Naive B cell (primary cell): ENCODE measurements around the gene IQSEC1. TPM values are rescaled to one million over a fixed set of nuclear protein-coding genes. Genes with fewer than 3 reads are reported as not detected.
A peak's percentile ranks its signal among the peaks of the same experiment; 100 is the strongest.

Source experiments
- ATAC-seq, 2 donors: fragments of 150-1000 bp; cut with Tn5 transposase; 2 replicates each; pipeline ENCODE4 v1.10.0; 2021; ENCODE audit warnings: low read depth in 2 of 2, mild to moderate bottlenecking in 2 of 2, moderate library complexity in 2 of 2
- DNase-seq: peaks from one replicate; pipeline ENCODE4 v3.0.0; 2022
- H3K27ac Mint-ChIP-seq, 6 donors: one replicate each; pipeline ENCODE4 v1.8.0; 2020 to 2022; ENCODE audit warnings: mild to moderate bottlenecking in 6 of 6, mixed read lengths in 6 of 6, moderate library complexity in 5 of 6, inconsistent platforms in 2 of 6
- H3K27me3 Mint-ChIP-seq, 3 donors: one replicate each; pipeline ENCODE4 v1.8.0; 2021 to 2022; ENCODE audit warnings: mixed read lengths in 3 of 3, mild to moderate bottlenecking in 1 of 3
- H3K36me3 Mint-ChIP-seq, 2 donors: one replicate each; pipeline ENCODE4 v1.8.0; 2020 to 2022; ENCODE audit warnings: mixed read lengths in 2 of 2, inconsistent platforms in 1 of 2, mild to moderate bottlenecking in 1 of 2
- H3K4me1 Mint-ChIP-seq, 3 donors: one replicate each; pipeline ENCODE4 v1.8.0; 2020 to 2022; ENCODE audit warnings: mixed read lengths in 3 of 3, inconsistent platforms in 1 of 3, mild to moderate bottlenecking in 1 of 3, moderate library complexity in 1 of 3
- H3K4me3 Mint-ChIP-seq, 8 donors: one replicate each; pipeline ENCODE4 v1.8.0; 2020 to 2022; ENCODE audit warnings: mild to moderate bottlenecking in 8 of 8, mixed read lengths in 8 of 8, moderate library complexity in 8 of 8, inconsistent platforms in 2 of 8
- H3K9me3 Mint-ChIP-seq, 7 donors: one replicate each; pipeline ENCODE4 v1.8.0; 2020 to 2022; ENCODE audit warnings: mixed read lengths in 7 of 7, mild to moderate bottlenecking in 5 of 7, inconsistent platforms in 2 of 7, moderate library complexity in 1 of 7
- polyA plus RNA-seq, 6 donors: library from polyadenylated mRNA; unstranded; fragments of 300-500 nt; fragmentation: Illumina TruSeq; gene quantifications; one replicate each; pipeline ENCODE4 v1.2.3, GENCODE V29; 2021; ENCODE audit warnings: low read depth in 6 of 6

Gene IQSEC1
- polyA plus RNA-seq, 6 donors from 2014 or later = 14.6 to 73.4 (median 36.9) TPM

GRCh38 chr3:13006216-13006990, 66.8 kb downstream of the IQSEC1 start:
- DNase-seq (no peak), ATAC-seq (no peak)
- peak overlapping the region; percentile 64 to 100 (median 96) for H3K27ac Mint-ChIP-seq
- H3K36me3 Mint-ChIP-seq = peaks cover 11 to 16% of the 10 kb centered on the region in 2 donors
- no peaks in the 10 kb centered on the region for H3K9me3 Mint-ChIP-seq
- peaks cover 87 to 100% (median 100%) of the 10 kb centered on the region in 3 donors for H3K4me1 Mint-ChIP-seq
- H3K27me3 Mint-ChIP-seq = no peaks in the 10 kb centered on the region
- peak overlapping the region; percentile 56 to 95 (median 80) for H3K4me3 Mint-ChIP-seq

DNA sequence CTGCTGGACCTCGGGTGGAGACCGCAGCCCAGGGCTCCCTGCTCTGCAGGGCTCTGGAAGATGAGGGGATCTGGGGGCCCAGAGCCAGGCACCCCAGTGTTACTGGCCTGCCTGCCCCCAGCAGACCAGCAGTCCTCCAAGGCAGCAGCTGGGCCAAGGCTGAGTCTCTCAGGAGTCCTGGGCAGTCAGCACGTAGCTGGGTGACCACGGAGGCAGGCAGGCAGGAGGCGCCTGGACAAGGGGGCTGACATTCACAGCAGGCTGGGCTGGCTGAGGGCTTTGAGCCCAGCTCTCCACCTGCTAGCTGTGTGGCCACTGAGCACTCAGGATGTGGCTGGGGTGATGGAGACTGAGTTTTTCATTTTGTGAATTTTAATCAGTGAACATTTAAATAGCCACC, 67.9 kb downstream of the IQSEC1 start:
- DNase-seq (no peak), ATAC-seq (no peak)
- Mint-ChIP-seq H3K27ac (peak overlapping the region; percentile 53 to 100 (median 96)), H3K4me3 (peak overlapping the region in 7 of 8 donors; percentile 5 to 95 (median 63)), H3K4me1 (peaks cover 83 to 99% (median 96%) of the 10 kb centered on the region in 3 donors), H3K27me3 (no peaks in the 10 kb centered on the region), H3K36me3 (peaks cover 8 to 10% of the 10 kb centered on the region in 2 donors), H3K9me3 (no peaks in the 10 kb centered on the region)

DNA sequence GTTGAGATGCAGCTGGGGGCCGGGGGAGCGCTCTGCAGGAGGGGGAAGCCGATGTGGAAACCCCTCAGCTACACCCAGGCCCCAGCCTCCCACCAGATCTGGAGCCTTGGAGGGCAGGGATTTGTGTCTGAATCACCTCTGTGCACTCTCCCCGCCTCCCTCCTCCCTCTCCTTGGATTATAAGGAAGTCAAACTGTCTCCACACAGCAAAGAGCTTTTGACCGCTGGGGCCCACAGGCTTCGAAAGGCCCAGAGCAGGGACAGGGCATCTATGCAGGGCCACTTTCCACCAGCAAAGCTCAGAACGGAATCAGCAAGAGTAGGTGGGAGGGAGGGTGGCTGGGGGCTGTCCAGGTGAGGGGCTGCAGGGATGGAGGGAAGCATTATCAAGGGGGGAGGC, 68.9 kb downstream of the IQSEC1 start:
- Mint-ChIP-seq H3K36me3 (peaks cover 8 to 10% of the 10 kb centered on the region in 2 donors), H3K9me3 (no peaks in the 10 kb centered on the region), H3K27me3 (no peaks in the 10 kb centered on the region)

DNA sequence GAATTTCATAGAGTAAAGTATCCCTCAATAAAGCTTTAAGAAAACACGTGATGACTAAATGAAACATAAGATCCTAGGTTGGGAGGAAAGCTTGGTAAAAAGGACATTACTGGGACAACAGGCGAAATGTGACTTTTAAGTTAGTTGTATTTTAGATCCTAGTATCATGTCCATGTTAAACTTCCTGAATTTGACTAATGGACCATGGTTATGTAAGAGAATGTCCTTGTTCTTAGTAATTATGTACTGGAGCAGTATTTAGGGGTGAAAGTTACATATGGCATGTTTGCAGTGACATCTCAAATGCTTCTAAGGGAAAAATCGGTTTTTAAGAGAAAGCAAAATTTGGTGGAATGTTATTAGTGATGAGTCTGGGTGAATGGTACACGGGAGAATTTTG, 69.6 kb downstream of the IQSEC1 start:
- no peaks in the 10 kb centered on the region for H3K9me3 Mint-ChIP-seq
- no peak for ATAC-seq
- H3K27ac Mint-ChIP-seq = peak overlapping the region; percentile 89 to 99 (median 98)
- H3K27me3 Mint-ChIP-seq = no peaks in the 10 kb centered on the region
- H3K4me1 Mint-ChIP-seq = peaks cover 84 to 99% (median 96%) of the 10 kb centered on the region in 3 donors
- DNase-seq = no peak
- peaks cover 6 to 10% of the 10 kb centered on the region in 2 donors for H3K36me3 Mint-ChIP-seq
- H3K4me3 Mint-ChIP-seq = peak overlapping the region in 6 of 8 donors; percentile 42 to 83 (median 66)

More for the DNA sequence above, 68.9 kb downstream of the IQSEC1 start:
- DNase-seq (no peak), ATAC-seq (no peak)
- Mint-ChIP-seq H3K27ac (peak overlapping the region; percentile 57 to 98 (median 92)), H3K4me3 (peak overlapping the region; percentile 36 to 85 (median 62)), H3K4me1 (peaks cover 83 to 99% (median 96%) of the 10 kb centered on the region in 3 donors)

DNA sequence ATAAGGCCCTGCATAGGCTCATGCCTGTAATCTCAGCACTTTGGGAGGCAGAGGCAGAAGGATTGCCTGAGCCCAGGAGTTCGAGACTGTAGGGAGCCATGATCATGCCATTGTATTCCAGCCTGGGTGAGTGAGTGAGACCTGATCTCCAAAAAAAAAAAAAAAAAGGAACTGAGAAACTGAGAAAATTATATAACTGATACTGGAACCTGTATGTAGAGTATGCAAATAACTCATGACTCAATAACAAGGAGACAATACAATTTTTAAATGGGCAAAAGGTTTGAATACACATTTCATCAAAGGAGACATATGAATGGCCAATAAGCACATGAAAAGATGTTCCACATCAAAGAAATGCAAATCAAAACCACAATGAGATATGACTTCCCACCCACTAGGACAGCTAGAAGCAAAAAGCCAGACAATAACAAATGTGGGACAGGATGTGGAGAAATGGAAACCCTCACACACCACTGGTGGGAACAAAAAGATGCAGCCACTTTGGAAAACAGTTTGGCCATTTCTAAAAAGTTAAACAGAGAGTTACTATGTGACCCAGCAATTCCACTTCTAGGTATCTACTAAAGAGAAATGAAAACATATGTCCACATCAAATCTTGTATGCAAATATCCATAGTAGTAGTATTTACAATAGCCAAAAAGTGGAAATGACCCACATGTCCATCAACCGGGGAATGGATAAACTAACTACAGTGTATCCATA, 70.7 kb downstream of the IQSEC1 start:
- Mint-ChIP-seq H3K27ac (peak overlapping the region; percentile 89 to 99 (median 98)), H3K27me3 (no peaks in the 10 kb centered on the region), H3K4me3 (peak overlapping the region; percentile 40 to 82 (median 66)), H3K4me1 (peaks cover 81 to 99% (median 96%) of the 10 kb centered on the region in 3 donors), H3K9me3 (no peaks in the 10 kb centered on the region), H3K36me3 (peaks cover 0 to 10% of the 10 kb centered on the region in 2 donors)
- DNase-seq (peak; percentile 80), ATAC-seq (peak; percentile 83 to 86)

GRCh38 chr3:12999147-13000140, 73.8 kb downstream of the IQSEC1 start:
- DNase-seq = peak; percentile 71
- ATAC-seq = peak; percentile 45 to 48
- Mint-ChIP-seq H3K27ac (peak overlapping the region; percentile 64 to 99 (median 93)), H3K27me3 (no peaks in the 10 kb centered on the region), H3K4me3 (peak overlapping the region; percentile 41 to 92 (median 75)), H3K4me1 (peaks cover 79 to 96% (median 87%) of the 10 kb centered on the region in 3 donors), H3K9me3 (no peaks in the 10 kb centered on the region), H3K36me3 (peaks cover 0 to 15% of the 10 kb centered on the region in 2 donors)

- Mint-ChIP-seq H3K4me1 (peaks cover 71 to 88% (median 81%) of the 10 kb centered on the region in 3 donors), H3K4me3 (peak overlapping the region; percentile 4 to 87 (median 72)), H3K27me3 (no peaks in the 10 kb centered on the region), H3K36me3 (peaks cover 0 to 12% of the 10 kb centered on the region in 2 donors), H3K27ac (peak overlapping the region; percentile 45 to 99 (median 88)), H3K9me3 (no peaks in the 10 kb centered on the region)
- no peak for DNase-seq
- ATAC-seq = no peak
These were observed 74.6 kb downstream of the IQSEC1 start for GRCh38 chr3:12998648-12999047.

DNA sequence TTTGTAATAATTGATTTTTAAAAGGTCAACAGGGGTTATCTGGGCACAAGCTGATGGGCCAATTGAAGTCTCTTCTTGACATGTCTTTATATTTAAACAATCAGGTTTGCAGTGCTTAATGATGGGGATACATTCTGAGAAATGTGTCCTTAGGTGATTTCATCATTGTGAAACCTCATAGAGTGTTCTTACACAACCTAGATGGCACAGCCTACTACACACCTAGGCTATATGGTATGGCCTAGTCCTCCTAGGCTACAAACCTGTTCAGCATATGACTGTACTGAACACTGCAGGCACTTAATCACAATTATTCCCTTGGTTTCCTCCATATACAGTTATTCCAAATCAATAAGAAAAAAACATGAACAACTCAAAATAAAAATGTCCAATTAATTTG, 75.8 kb downstream of the IQSEC1 start:
- no peaks in the 10 kb centered on the region for H3K27me3 Mint-ChIP-seq
- H3K4me3 Mint-ChIP-seq = peak overlapping the region in 1 of 8 donors; percentile 89
- no peak for DNase-seq
- peaks cover 0 to 6% of the 10 kb centered on the region in 2 donors for H3K36me3 Mint-ChIP-seq
- no peak for ATAC-seq
- H3K27ac Mint-ChIP-seq = peak overlapping the region in 2 of 6 donors; percentile 97 to 99
- peaks cover 66 to 84% (median 77%) of the 10 kb centered on the region in 3 donors for H3K4me1 Mint-ChIP-seq
- no peaks in the 10 kb centered on the region for H3K9me3 Mint-ChIP-seq

DNA sequence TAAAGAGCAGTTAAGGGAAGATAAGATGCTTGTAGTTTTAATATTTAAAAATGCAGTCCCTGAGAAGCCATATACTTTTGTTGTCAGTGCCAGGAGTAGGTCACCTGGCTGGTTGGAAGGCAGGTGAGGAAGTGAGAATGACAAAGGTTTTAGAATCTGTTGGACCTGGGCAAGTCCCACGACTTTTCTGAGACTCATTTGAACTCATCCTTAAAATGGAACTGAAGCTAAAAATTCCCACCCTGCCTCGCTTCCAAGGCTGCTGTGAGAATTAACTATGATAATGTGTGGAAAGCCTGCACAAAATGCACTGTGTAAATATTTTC, 77.1 kb downstream of the IQSEC1 start:
- H3K4me1 Mint-ChIP-seq = peaks cover 67 to 84% (median 77%) of the 10 kb centered on the region in 3 donors
- peak overlapping the region in 7 of 8 donors; percentile 6 to 95 (median 89) for H3K4me3 Mint-ChIP-seq
- H3K36me3 Mint-ChIP-seq = peaks cover 0 to 6% of the 10 kb centered on the region in 2 donors
- no peaks in the 10 kb centered on the region for H3K27me3 Mint-ChIP-seq
- no peaks in the 10 kb centered on the region for H3K9me3 Mint-ChIP-seq
- no peak for DNase-seq
- H3K27ac Mint-ChIP-seq = peak overlapping the region; percentile 88 to 99 (median 99)
- no peak for ATAC-seq

GRCh38 chr3:12995389-12996180, 77.6 kb downstream of the IQSEC1 start:
- H3K9me3 Mint-ChIP-seq = no peaks in the 10 kb centered on the region
- H3K36me3 Mint-ChIP-seq = peaks cover 0 to 6% of the 10 kb centered on the region in 2 donors
- H3K27ac Mint-ChIP-seq = peak overlapping the region; percentile 95 to 99 (median 99)
- H3K4me1 Mint-ChIP-seq = peaks cover 72 to 85% (median 81%) of the 10 kb centered on the region in 3 donors
- H3K27me3 Mint-ChIP-seq = no peaks in the 10 kb centered on the region
- H3K4me3 Mint-ChIP-seq = peak overlapping the region; percentile 89 to 97 (median 94)
- ATAC-seq (no peak), DNase-seq (no peak)

DNA sequence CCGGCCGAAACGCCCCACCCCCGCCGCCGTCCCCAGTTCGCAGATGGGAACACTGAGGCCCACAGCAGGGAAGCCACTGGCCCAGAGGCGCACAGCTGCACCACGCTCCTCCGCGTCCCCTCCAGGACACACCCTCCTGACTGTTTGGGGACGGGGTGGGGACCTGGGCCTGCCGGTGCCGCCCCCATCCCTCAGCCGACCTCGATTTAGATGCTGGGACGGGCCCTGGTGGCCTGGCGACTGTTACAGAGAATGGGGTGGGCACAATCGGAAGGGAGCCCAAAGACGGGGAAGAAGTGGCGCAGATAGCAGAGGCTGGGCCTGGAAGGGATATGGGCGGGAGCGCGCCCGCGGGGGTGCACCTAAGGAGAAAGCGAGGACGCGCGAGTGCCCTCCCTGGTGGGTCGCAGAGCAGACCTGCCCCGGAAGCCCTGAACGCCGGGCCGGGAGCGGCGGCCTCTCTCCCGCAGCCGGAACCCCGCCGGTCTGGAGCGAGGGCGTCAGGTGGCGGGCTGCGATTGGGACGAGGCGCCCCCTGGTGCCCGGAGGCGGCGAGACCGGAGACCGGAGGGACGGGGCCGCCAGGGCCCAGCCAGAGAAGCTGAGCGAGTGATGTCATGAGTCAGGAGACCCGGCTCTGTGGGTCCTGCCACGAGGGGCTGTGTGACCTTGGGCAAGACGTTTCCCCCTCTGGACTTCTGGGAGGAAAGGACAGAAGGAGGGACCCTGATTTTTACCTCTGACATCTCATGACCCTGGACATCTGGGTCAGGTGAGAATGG, 78.4 kb downstream of the IQSEC1 start:
- Mint-ChIP-seq H3K9me3 (no peaks in the 10 kb centered on the region), H3K4me3 (peak overlapping the region; percentile 89 to 97 (median 94)), H3K4me1 (peaks cover 70 to 85% (median 81%) of the 10 kb centered on the region in 3 donors), H3K36me3 (peaks cover 0 to 6% of the 10 kb centered on the region in 2 donors), H3K27ac (peak overlapping the region; percentile 95 to 99 (median 99)), H3K27me3 (no peaks in the 10 kb centered on the region)
- ATAC-seq (peak; percentile 77), DNase-seq (peak; percentile 88)
